ENCODE data around the gene QRICH1. TPM values are rescaled to one million over a fixed set of nuclear protein-coding genes. Genes with fewer than 3 reads are reported as not detected.

Gene QRICH1
- total and polyA plus RNA-seq, 10 of the 15 experiments (the other 5 are each of a cell fraction or from before 2014, with no cell fraction given), result 22.2 to 116 (median 81.4) TPM

- no peak for TF ChIP-seq MEF2A (IDR thresholded peaks at IDR 0.05; ENCODE audit: insufficient read depth, low read depth, low read length)
- no peak for TF ChIP-seq SMC3 (IDR thresholded peaks at IDR 0.05; ENCODE audit: borderline replicate concordance, low read length)
- no peak for TF ChIP-seq FOXM1 (IDR thresholded peaks at IDR 0.05; ENCODE audit: low read depth, low read length)
- TF ChIP-seq HDAC2 (IDR thresholded peaks at IDR 0.05), result no peak
- TF ChIP-seq ETV6 (conservative IDR thresholded peaks at IDR 0.05 in 1 of 2, IDR thresholded peaks at IDR 0.05 in 1 of 2; ENCODE audit: borderline replicate concordance in 1 of 2, low read depth in 1 of 2), result no peak
- TF ChIP-seq NKRF (conservative IDR thresholded peaks at IDR 0.05), result peak; percentile 78
- TF ChIP-seq MYB (IDR thresholded peaks at IDR 0.05; ENCODE audit: borderline replicate concordance, low read depth, low read length), result no peak
- no peak for TF ChIP-seq RBBP5 (conservative IDR thresholded peaks at IDR 0.05)
- TF ChIP-seq SMARCA5 (IDR thresholded peaks at IDR 0.05), result peak; percentile 97
- peak; percentile 97 for TF ChIP-seq POLR2AphosphoS5 (IDR thresholded peaks at IDR 0.05; ENCODE audit: low read length)
- no peak for TF ChIP-seq ZNF384 (IDR thresholded peaks at IDR 0.05; ENCODE audit: borderline replicate concordance, low read depth, low read length)
- TF ChIP-seq SMAD1 (IDR thresholded peaks at IDR 0.05; ENCODE audit: low read depth, partially characterized antibody), result peak; percentile 56
- no peak for TF ChIP-seq ZNF217 (IDR thresholded peaks at IDR 0.05)
- peak; percentile 82; the same call in 1 of the 2 replicates for TF ChIP-seq IRF5 (IDR thresholded peaks at IDR 0.05; ENCODE audit: borderline replicate concordance)
- 0 out of 2 replicates have a peak, but pooled peaks have one; percentile 68 for TF ChIP-seq TCF3 (IDR thresholded peaks at IDR 0.05; ENCODE audit: borderline replicate concordance, insufficient read depth, low read depth, low read length)
- no peak for TF ChIP-seq PAX5 (IDR thresholded peaks at IDR 0.05; ENCODE audit: borderline replicate concordance, low read depth, low read length)
- peak; percentile 68 for TF ChIP-seq RFX5 (IDR thresholded peaks at IDR 0.05; ENCODE audit: low read depth, low read length)
- TF ChIP-seq, protein P1, sequence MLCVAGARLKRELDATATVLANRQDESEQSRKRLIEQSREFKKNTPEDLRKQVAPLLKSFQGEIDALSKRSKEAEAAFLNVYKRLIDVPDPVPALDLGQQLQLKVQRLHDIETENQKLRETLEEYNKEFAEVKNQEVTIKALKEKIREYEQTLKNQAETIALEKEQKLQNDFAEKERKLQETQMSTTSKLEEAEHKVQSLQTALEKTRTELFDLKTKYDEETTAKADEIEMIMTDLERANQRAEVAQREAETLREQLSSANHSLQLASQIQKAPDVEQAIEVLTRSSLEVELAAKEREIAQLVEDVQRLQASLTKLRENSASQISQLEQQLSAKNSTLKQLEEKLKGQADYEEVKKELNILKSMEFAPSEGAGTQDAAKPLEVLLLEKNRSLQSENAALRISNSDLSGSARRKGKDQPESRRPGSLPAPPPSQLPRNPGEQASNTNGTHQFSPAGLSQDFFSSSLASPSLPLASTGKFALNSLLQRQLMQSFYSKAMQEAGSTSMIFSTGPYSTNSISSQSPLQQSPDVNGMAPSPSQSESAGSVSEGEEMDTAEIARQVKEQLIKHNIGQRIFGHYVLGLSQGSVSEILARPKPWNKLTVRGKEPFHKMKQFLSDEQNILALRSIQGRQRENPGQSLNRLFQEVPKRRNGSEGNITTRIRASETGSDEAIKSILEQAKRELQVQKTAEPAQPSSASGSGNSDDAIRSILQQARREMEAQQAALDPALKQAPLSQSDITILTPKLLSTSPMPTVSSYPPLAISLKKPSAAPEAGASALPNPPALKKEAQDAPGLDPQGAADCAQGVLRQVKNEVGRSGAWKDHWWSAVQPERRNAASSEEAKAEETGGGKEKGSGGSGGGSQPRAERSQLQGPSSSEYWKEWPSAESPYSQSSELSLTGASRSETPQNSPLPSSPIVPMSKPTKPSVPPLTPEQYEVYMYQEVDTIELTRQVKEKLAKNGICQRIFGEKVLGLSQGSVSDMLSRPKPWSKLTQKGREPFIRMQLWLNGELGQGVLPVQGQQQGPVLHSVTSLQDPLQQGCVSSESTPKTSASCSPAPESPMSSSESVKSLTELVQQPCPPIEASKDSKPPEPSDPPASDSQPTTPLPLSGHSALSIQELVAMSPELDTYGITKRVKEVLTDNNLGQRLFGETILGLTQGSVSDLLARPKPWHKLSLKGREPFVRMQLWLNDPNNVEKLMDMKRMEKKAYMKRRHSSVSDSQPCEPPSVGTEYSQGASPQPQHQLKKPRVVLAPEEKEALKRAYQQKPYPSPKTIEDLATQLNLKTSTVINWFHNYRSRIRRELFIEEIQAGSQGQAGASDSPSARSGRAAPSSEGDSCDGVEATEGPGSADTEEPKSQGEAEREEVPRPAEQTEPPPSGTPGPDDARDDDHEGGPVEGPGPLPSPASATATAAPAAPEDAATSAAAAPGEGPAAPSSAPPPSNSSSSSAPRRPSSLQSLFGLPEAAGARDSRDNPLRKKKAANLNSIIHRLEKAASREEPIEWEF (IDR thresholded peaks at IDR 0.05; ENCODE audit: insufficient replicate concordance, low read depth, low read length), result no peak
- TF ChIP-seq NRF1 (conservative IDR thresholded peaks at IDR 0.05; ENCODE audit: low read depth, low read length), result no peak
- peak; percentile 75 for TF ChIP-seq RUNX3 (IDR thresholded peaks at IDR 0.05; ENCODE audit: low read length)
- TF ChIP-seq, protein P2, sequence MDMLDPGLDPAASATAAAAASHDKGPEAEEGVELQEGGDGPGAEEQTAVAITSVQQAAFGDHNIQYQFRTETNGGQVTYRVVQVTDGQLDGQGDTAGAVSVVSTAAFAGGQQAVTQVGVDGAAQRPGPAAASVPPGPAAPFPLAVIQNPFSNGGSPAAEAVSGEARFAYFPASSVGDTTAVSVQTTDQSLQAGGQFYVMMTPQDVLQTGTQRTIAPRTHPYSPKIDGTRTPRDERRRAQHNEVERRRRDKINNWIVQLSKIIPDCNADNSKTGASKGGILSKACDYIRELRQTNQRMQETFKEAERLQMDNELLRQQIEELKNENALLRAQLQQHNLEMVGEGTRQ (IDR thresholded peaks at IDR 0.05; ENCODE audit: borderline replicate concordance, low read depth, low read length), result peak; percentile 92
- TF ChIP-seq YY1 (IDR thresholded peaks at IDR 0.05; ENCODE audit: low read depth, low read length), result peak; percentile 87
These were observed 86.7 kb downstream of the QRICH1 start, which contains the start of gene WDR6 (continued) for GRCh38 chr3:49007068-49007770.
